HepG2 (cell line): ENCODE data around the gene SLC9A4.

ENCODE experiments used
- CTCF ChIP-seq: sonication (generic); formaldehyde crosslinking; IDR thresholded peaks from 2 replicates; pipeline ENCODE4 v1.5.0; 2020; ENCODE audit warnings: mild to moderate bottlenecking, missing genetic modification reagents, moderate library complexity
- SNRNP70 ChIP-seq: fragments of 200-400 bp; formaldehyde crosslinking; IDR thresholded peaks from 2 replicates; pipeline ENCODE4 v1.6.1; 2017; ENCODE audit warnings: mild to moderate bottlenecking, low read depth, low read length, moderate library complexity
- ZNF230 ChIP-seq: sonication (generic); formaldehyde crosslinking; IDR thresholded peaks from 2 replicates; pipeline ENCODE4 v1.4.0; 2020; ENCODE audit warnings: mild to moderate bottlenecking, missing genetic modification reagents

- TF ChIP-seq ZNF230 (CRISPR knock-in tag) = no peak
- TF ChIP-seq SNRNP70 = no peak
- TF ChIP-seq CTCF = no peak
These were observed 36.7 kb downstream of the SLC9A4 start for GRCh38 chr2:102509749-102510148.
